Loucy (cell line): ENCODE measurements around the gene TRAPPC12.

Source experiments
- EZH2phosphoT487 ChIP-seq: fragments of 200-600 bp; IDR thresholded peaks from 2 replicates; pipeline ENCODE4 v1.6.1; 2018; ENCODE audit warnings: antibody characterized with exemption, mild to moderate bottlenecking, moderate library complexity, borderline replicate concordance
- TF ChIP-seq, protein P1 (sequence below): fragments of 200-600 bp; sonication (generic); conservative IDR thresholded peaks from 2 replicates; pipeline ENCODE4 v1.5.1; 2014; ENCODE audit warnings: mild to moderate bottlenecking, antibody characterized with exemption, low read length

DNA sequence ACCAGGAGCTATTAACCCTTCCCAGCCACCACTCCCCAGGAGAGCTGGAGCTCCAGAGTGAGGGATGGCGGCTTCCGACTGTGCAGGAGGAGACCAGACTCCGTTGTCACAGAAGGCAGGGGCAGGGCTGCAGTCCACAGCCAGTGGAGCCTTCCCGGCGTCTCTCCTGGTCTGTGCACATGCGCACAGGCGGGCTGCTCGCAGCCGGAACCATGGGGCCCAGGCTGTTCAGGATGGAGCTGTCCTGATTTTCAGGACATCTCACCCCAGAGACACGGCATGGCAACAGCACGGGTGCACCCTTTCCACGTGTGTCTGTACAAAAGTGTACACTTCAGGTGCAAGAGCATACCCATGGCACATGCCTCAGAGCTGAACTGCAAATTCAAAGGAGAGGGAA, 30.7 kb upstream of the TRAPPC12 start:
- TF ChIP-seq, protein P1, sequence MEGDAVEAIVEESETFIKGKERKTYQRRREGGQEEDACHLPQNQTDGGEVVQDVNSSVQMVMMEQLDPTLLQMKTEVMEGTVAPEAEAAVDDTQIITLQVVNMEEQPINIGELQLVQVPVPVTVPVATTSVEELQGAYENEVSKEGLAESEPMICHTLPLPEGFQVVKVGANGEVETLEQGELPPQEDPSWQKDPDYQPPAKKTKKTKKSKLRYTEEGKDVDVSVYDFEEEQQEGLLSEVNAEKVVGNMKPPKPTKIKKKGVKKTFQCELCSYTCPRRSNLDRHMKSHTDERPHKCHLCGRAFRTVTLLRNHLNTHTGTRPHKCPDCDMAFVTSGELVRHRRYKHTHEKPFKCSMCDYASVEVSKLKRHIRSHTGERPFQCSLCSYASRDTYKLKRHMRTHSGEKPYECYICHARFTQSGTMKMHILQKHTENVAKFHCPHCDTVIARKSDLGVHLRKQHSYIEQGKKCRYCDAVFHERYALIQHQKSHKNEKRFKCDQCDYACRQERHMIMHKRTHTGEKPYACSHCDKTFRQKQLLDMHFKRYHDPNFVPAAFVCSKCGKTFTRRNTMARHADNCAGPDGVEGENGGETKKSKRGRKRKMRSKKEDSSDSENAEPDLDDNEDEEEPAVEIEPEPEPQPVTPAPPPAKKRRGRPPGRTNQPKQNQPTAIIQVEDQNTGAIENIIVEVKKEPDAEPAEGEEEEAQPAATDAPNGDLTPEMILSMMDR, result no peak
- TF ChIP-seq EZH2phosphoT487, result no peak
